ENCODE data around the gene GRID1. TPM values are rescaled to one million over a fixed set of nuclear protein-coding genes. Genes with fewer than 3 reads are reported as not detected.

GRID1 gene
- total RNA-seq, 1 experiment from 2014 or later, result 5.6 TPM

GRCh38 chr10:86070278-86070677, 296.3 kb downstream of the GRID1 start:
- Histone ChIP-seq H3K4me3 (replicated peaks in 1 of 2; ENCODE audit: low read depth in 1 of 2, low read length in 2 of 2) (no peak overlapping the region), H3K27ac (ENCODE audit: low read depth, low read length) (no peak overlapping the region), H3K4me2 (ENCODE audit: low read length) (no peak overlapping the region), H3K36me3 (ENCODE audit: control insufficient read depth in 1 of 2, insufficient read depth in 2 of 2, low read length in 2 of 2) (no peaks in the 10 kb centered on the region), H3K9me3 (ENCODE audit: control insufficient read depth in 1 of 2, insufficient read depth in 1 of 2, low read depth in 1 of 2, low read length in 2 of 2) (no peaks in the 10 kb centered on the region), H4K20me1 (ENCODE audit: insufficient read depth) (no peaks in the 10 kb centered on the region), H2AFZ (ENCODE audit: low read depth, low read length, poor library complexity, severe bottlenecking) (no peak overlapping the region), H3K27me3 (ENCODE audit: insufficient read depth, low read length) (no peaks in the 10 kb centered on the region; the same call in 1 of the 2 replicates), H3K4me1 (ENCODE audit: control insufficient read depth in 1 of 2, insufficient read depth in 2 of 2, low read length in 2 of 2) (no peaks in the 10 kb centered on the region; a peak in 1 of 4 replicates), H3K79me2 (ENCODE audit: insufficient read depth, low read length) (no peaks in the 10 kb centered on the region), H3K9ac (ENCODE audit: low read length) (no peak overlapping the region), H3K9me2 (ENCODE audit: insufficient read depth) (no peaks in the 10 kb centered on the region)
- ChIA-PET RAD21 (ENCODE audit: low non-redundant PET in 1 of 2, low total read pairs in 2 of 2, uncharacterized antibody in 2 of 2, unreplicated experiment in 2 of 2) (no interaction called here), POLR2A (interaction anchor here (0.9 kb wide), 1 partner anchor 8 kb away, joined by 3 read pairs; no protein-coding TSS in a partner anchor), CTCF (no interaction called here)
- DNase-seq (ENCODE audit: low read depth, low spot score) (no peak), ATAC-seq (no peak)
- BruUV-seq (replicated peaks), result no TSS peak
- intact Hi-C loops (cut with micrococcal nuclease), result no loop called here
- no peak for TF ChIP-seq YY1 (IDR thresholded peaks at IDR 0.05; ENCODE audit: extremely low read depth, insufficient replicate concordance, low read depth, low read length)
- TF ChIP-seq EZH2phosphoT487 (IDR thresholded peaks at IDR 0.05; ENCODE audit: borderline replicate concordance), result no peak
- TF ChIP-seq TCF7L2 (IDR thresholded peaks at IDR 0.05; ENCODE audit: borderline replicate concordance, extremely low read depth, insufficient read depth, insufficient read length), result no peak
- no peak for TF ChIP-seq JUND (IDR thresholded peaks at IDR 0.05)
- TF ChIP-seq POLR2AphosphoS5 (IDR thresholded peaks at IDR 0.05; ENCODE audit: low read depth, low read length), result no peak
- TF ChIP-seq ZBTB33 (IDR thresholded peaks at IDR 0.05; ENCODE audit: extremely low read depth, insufficient replicate concordance, low read length), result no peak
- TF ChIP-seq SP1 (IDR thresholded peaks at IDR 0.05; ENCODE audit: low read depth), result no peak
- no peak for TF ChIP-seq CBX3 (IDR thresholded peaks at IDR 0.05; ENCODE audit: low read depth)

Measured in HCT116 (cell line).